OCI-LY7 (cell line): Measurements from ENCODE around the gene DRC7. TPM values are rescaled to one million over a fixed set of nuclear protein-coding genes. Genes with fewer than 3 reads are reported as not detected.

Source experiments
- BruUV-seq: library from RNA; stranded (reverse); fragments of 400-500 nt; replicated peaks from 2 replicates; lab custom pipeline; 2021; lab: Mats Ljungman, UMichigan
- CTCF ChIA-PET: fragments of 300-600 bp; sonication (Branson Sonifier 250); formaldehyde crosslinking; loops from one replicate; lab custom pipeline; 2022; ENCODE audit warnings: antibody characterized with exemption; ENCODE audit not compliant: unreplicated experiment; lab: Charles Lee
- POLR2A ChIA-PET: fragments of 300-600 bp; sonication (Branson Sonifier 250); formaldehyde crosslinking; loops from one replicate; lab custom pipeline; 2022; ENCODE audit warnings: antibody characterized with exemption; lab: Charles Lee
- DNase-seq: peaks from one replicate; pipeline ENCODE4 v3.0.0-alpha.2; 2015; ENCODE audit warnings: low spot score
- H2AFZ ChIP-seq: fragments of 200-600 bp; sonication (generic), shearing (Covaris generic); 2 replicates; pipeline ENCODE4 v1.6.1; 2014; ENCODE audit warnings: mild to moderate bottlenecking, antibody characterized with exemption, low read length, moderate library complexity
- H3K27ac ChIP-seq: fragments of 200-600 bp; sonication (generic); 2 replicates; pipeline ENCODE4 v1.5.1; 2014; ENCODE audit warnings: mixed run types, low read depth, mild to moderate bottlenecking, moderate library complexity, low read length, inconsistent platforms; ENCODE audit not compliant: poor library complexity, severe bottlenecking
- H3K36me3 ChIP-seq: fragments of 200-600 bp; sonication (generic); 2 replicates; pipeline ENCODE4 v1.6.1; 2014; ENCODE audit warnings: mild to moderate bottlenecking, antibody characterized with exemption, low read length, moderate library complexity, mixed read lengths; ENCODE audit not compliant: insufficient read depth
- H3K4me1 ChIP-seq: fragments of 200-600 bp; sonication (generic); 2 replicates; pipeline ENCODE4 v1.5.1; 2014; ENCODE audit warnings: mild to moderate bottlenecking, low read length; ENCODE audit not compliant: insufficient read depth, poor library complexity, severe bottlenecking
- H3K4me2 ChIP-seq: fragments of 200-600 bp; sonication (generic); 2 replicates; pipeline ENCODE4 v1.6.1; 2014; ENCODE audit warnings: mild to moderate bottlenecking, low read length
- H3K4me3 ChIP-seq: fragments of 200-600 bp; sonication (generic); 2 replicates; pipeline ENCODE4 v1.5.1; 2014; ENCODE audit warnings: mild to moderate bottlenecking, low read depth, low read length; ENCODE audit not compliant: poor library complexity, severe bottlenecking
- H3K79me2 ChIP-seq: fragments of 200-600 bp; sonication (generic); 2 replicates; pipeline ENCODE4 v1.6.1; 2016; ENCODE audit warnings: low read depth, mild to moderate bottlenecking, low read length, moderate library complexity, mixed read lengths; ENCODE audit not compliant: insufficient read depth
- H3K9me2 ChIP-seq: fragments of 200-600 bp; sonication (generic); 2 replicates; pipeline ENCODE4 v1.6.1; 2016; ENCODE audit warnings: mild to moderate bottlenecking, low read length, mixed read lengths; ENCODE audit not compliant: insufficient read depth
- H3K9me3 ChIP-seq: fragments of 200-600 bp; sonication (generic); 2 replicates; pipeline ENCODE4 v1.6.1; 2014; ENCODE audit warnings: mild to moderate bottlenecking, mixed run types, low read length, mixed read lengths
- H4K20me1 ChIP-seq: fragments of 200-600 bp; sonication (generic); 2 replicates; pipeline ENCODE4 v1.6.1; 2014; ENCODE audit warnings: mild to moderate bottlenecking, antibody characterized with exemption, low read length, moderate library complexity, mixed read lengths; ENCODE audit not compliant: insufficient read depth
- CTCF ChIP-seq: fragments of 200-600 bp; sonication (generic); conservative IDR thresholded peaks from 2 replicates; pipeline ENCODE4 v1.5.1; 2014; ENCODE audit warnings: mild to moderate bottlenecking, antibody characterized with exemption, low read length, moderate library complexity, mixed read lengths
- EZH2phosphoT487 ChIP-seq: fragments of 200-600 bp; sonication (generic); IDR thresholded peaks from 2 replicates; pipeline ENCODE4 v1.6.1; 2018; ENCODE audit warnings: low read depth, borderline replicate concordance, mild to moderate bottlenecking, mixed run types, antibody characterized with exemption, low read length, moderate library complexity, mixed read lengths
- intact Hi-C: fragments of 100-400 bp; cut with micrococcal nuclease; formaldehyde crosslinking; loops from one replicate; pipeline ENCODE4 v1.10.0; 2022; ENCODE audit not compliant: unreplicated experiment
- total RNA-seq, 2 experiments: library from RNA; depleted of rRNA in 1 of 2; stranded (reverse); fragments of >200 nt in 1 of 2; shearing (Covaris generic) in 1 of 2; gene quantifications; 2 replicates each; pipeline ENCODE4 v1.2.3, GENCODE V29; 2014 to 2022

DRC7 gene
- total RNA-seq, 2 experiments from 2014 or later, result 0.44 to 0.46 TPM

DNA sequence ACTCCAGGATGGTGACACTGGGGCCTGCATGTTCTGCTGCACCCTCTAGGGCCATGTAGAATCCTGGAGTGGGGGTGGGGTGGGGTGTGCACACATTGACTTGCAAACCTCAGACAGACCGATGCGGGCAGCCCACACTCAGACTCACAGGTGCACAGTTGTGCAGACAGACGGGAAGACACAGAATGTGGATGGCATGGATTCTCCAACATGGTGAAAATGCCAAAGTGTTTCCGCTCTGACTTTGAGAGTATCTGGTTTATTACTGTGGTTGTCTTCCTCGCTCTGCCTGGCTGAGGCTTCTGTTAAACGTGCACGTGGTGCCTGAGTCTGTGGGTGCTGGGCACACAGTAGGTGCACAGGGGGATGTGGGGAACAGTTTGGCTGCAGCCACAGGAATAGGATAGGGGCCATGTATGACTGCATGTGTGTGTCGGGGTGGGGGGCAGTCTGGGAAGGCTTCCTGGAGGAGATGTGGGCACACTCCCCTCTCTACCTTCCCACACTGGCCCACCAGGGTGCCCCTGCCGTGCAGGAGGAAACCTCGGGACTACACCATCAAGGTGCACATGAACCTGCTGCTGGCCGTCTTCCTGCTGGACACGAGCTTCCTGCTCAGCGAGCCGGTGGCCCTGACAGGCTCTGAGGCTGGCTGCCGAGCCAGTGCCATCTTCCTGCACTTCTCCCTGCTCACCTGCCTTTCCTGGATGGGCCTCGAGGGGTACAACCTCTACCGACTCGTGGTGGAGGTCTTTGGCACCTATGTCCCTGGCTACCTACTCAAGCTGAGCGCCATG is 35.5 kb upstream of the DRC7 start:
- Histone ChIP-seq H3K27ac (no peak overlapping the region), H3K9me3 (no peaks in the 10 kb centered on the region), H3K79me2 (no peaks in the 10 kb centered on the region), H3K36me3 (no peaks in the 10 kb centered on the region), H2AFZ (no peak overlapping the region), H3K4me3 (no peak overlapping the region), H3K4me2 (no peak overlapping the region), H3K9me2 (no peaks in the 10 kb centered on the region), H3K4me1 (no peaks in the 10 kb centered on the region), H4K20me1 (no peaks in the 10 kb centered on the region)
- CTCF ChIA-PET, result no interaction called here
- BruUV-seq, result no TSS peak
- intact Hi-C loops, result no loop called here
- POLR2A ChIA-PET, result no interaction called here
- no peak for DNase-seq
- TF ChIP-seq CTCF, result no peak
- no peak for TF ChIP-seq EZH2phosphoT487

GRCh38 chr16:57660715-57661463 is 33.7 kb upstream of the DRC7 start:
- no TSS peak for BruUV-seq
- H3K4me2 ChIP-seq, result no peak overlapping the region

More at GRCh38 chr16:57660715-57661463, 33.7 kb upstream of the DRC7 start:
- Histone ChIP-seq H3K9me2 (no peaks in the 10 kb centered on the region), H3K27ac (no peak overlapping the region), H4K20me1 (no peaks in the 10 kb centered on the region), H3K4me3 (no peak overlapping the region), H3K4me1 (no peaks in the 10 kb centered on the region), H2AFZ (no peak overlapping the region), H3K36me3 (no peaks in the 10 kb centered on the region), H3K9me3 (no peaks in the 10 kb centered on the region), H3K79me2 (no peaks in the 10 kb centered on the region)
- no peak for TF ChIP-seq EZH2phosphoT487
- no peak for TF ChIP-seq CTCF
- DNase-seq, result no peak
- intact Hi-C loops, result no loop called here
- ChIA-PET CTCF (no interaction called here), POLR2A (no interaction called here)
